Smooth muscle cell (in vitro differentiated cells): ENCODE measurements around the gene LRRC46. TPM values are rescaled to one million over a fixed set of nuclear protein-coding genes. Genes with fewer than 3 reads are reported as not detected.
A peak's percentile ranks its signal among the peaks of the same experiment; 100 is the strongest.

Experiments
- DNase-seq: peaks from one replicate; lab custom pipeline; 2025; ENCODE audit not compliant: unreplicated experiment; lab: John Stamatoyannopoulos, UW
- H2AFZ ChIP-seq: fragments of 200-600 bp; sonication (generic); 2 replicates; pipeline ENCODE4 v1.6.0; 2016; ENCODE audit warnings: antibody characterized with exemption, low read depth, mild to moderate bottlenecking
- H3F3A ChIP-seq: fragments of 200-600 bp; sonication (generic); 2 replicates; pipeline ENCODE4 v1.6.0; 2017; ENCODE audit warnings: antibody characterized with exemption, low read depth
- H3K27ac ChIP-seq: fragments of 200-600 bp; sonication (generic); 2 replicates; pipeline ENCODE4 v1.5.1; 2016; ENCODE audit warnings: low read depth, mild to moderate bottlenecking
- H3K27me3 ChIP-seq: fragments of 200-600 bp; sonication (generic); 2 replicates; pipeline ENCODE4 v1.6.1; 2016; ENCODE audit warnings: low read depth, mild to moderate bottlenecking
- H3K36me3 ChIP-seq: fragments of 200-600 bp; sonication (generic); 2 replicates; pipeline ENCODE4 v1.5.1; 2016; ENCODE audit warnings: low read depth
- H3K4me1 ChIP-seq: fragments of 200-600 bp; sonication (generic); 2 replicates; pipeline ENCODE4 v1.5.1; 2016; ENCODE audit warnings: low read depth
- H3K4me2 ChIP-seq: fragments of 200-600 bp; sonication (generic); 2 replicates; pipeline ENCODE4 v1.6.0; 2016; ENCODE audit warnings: mild to moderate bottlenecking
- H3K4me3 ChIP-seq: fragments of 200-600 bp; sonication (generic); 2 replicates; pipeline ENCODE4 v1.5.1; 2016; ENCODE audit warnings: mild to moderate bottlenecking
- H3K79me2 ChIP-seq: fragments of 200-600 bp; sonication (generic); 2 replicates; pipeline ENCODE4 v1.6.0; 2016; ENCODE audit warnings: low read depth, mild to moderate bottlenecking
- H3K9ac ChIP-seq: fragments of 200-600 bp; sonication (generic); 2 replicates; pipeline ENCODE4 v1.6.0; 2016; ENCODE audit warnings: low read depth
- H3K9me3 ChIP-seq: fragments of 200-600 bp; sonication (generic); replicated peaks from 2 replicates; pipeline ENCODE4 v1.5.1; 2016; ENCODE audit warnings: low read depth
- H4K20me1 ChIP-seq: fragments of 200-600 bp; sonication (generic); 2 replicates; pipeline ENCODE4 v1.6.0; 2016; ENCODE audit warnings: low read depth
- CTCF ChIP-seq: fragments of 200-600 bp; sonication (generic); IDR thresholded peaks from 2 replicates; pipeline ENCODE4 v1.5.1; 2017; ENCODE audit warnings: borderline replicate concordance, mild to moderate bottlenecking, antibody characterized with exemption; ENCODE audit not compliant: insufficient read depth, poor library complexity, severe bottlenecking
- WGBS: methylation state at CpG from one replicate; pipeline ENCODE4 v1.1.7; 2016; ENCODE audit warnings: low lambda C conversion rate; 5-methylcytosine and 5-hydroxymethylcytosine counted together
- polyA plus RNA-seq: library from polyadenylated mRNA; unstranded; fragments of >200 nt; fragmentation: Nextera tagmentation; extraction: Ambion mirVana; gene quantifications from 2 replicates; pipeline ENCODE4 v1.2.1, GENCODE V29; 2016
- total RNA-seq: library from RNA; depleted of rRNA; stranded (reverse); fragments of >200 nt; gene quantifications from 2 replicates; pipeline ENCODE4 v1.2.3, GENCODE V29; 2014

Gene LRRC46
- total and polyA plus RNA-seq, 2 experiments from 2014 or later: 0.26 TPM; not detected in 1

DNA sequence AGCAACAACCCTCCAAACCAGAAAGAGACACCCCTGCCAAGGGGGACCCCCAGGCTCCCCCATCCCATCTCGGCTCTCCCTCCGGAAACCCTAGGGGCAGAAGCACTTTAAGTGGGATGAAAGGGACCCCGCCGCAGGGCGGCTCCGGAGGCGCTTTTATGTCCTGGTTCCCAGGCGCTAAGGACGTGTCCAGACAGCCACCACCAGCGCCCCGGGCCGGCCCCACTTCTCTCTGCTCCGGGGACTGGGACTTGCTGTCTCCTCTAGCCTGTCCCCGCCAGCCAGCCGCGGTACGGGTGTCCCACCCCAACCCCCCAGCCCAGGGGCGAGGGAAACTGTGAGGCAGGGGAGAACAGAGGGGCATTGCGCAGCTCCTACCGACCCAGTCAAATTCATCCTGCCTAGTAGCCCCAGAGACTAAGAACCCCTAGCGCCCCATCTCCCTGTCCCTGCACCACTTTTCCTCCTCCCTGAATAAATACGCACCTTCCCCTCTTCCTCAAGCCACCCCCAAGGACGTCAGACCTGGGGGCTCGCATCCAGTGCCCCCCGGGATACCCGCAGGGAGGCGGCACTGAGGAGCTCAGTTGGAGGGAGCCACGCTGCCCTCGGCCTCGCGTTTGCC, 15.4 kb downstream of the LRRC46 start:
- Histone ChIP-seq H3K79me2 (peaks cover 47% of the 10 kb centered on the region), H3F3A (peaks cover 12% of the 10 kb centered on the region), H3K27ac (no peak overlapping the region), H3K27me3 (no peaks in the 10 kb centered on the region), H4K20me1 (peaks cover 44% of the 10 kb centered on the region), H3K4me1 (peaks cover 38% of the 10 kb centered on the region), H3K4me3 (peak overlapping the region; percentile 34), H3K36me3 (no peaks in the 10 kb centered on the region), H3K4me2 (peak overlapping the region; percentile 93), H3K9me3 (no peaks in the 10 kb centered on the region), H3K9ac (no peak overlapping the region), H2AFZ (no peak overlapping the region)
- 10% methylated on average over 24 of the region's 31 CpGs for WGBS
- TF ChIP-seq CTCF: no peak
- no peak for DNase-seq

GRCh38 chr17:47847341-47848197, 16.1 kb downstream of the LRRC46 start:
- peaks cover 8% of the 10 kb centered on the region for H3F3A ChIP-seq
- WGBS: 22% methylated on average over 68 of the region's 71 CpGs
- H4K20me1 ChIP-seq: peaks cover 44% of the 10 kb centered on the region
- TF ChIP-seq CTCF: peak; percentile 38
- peaks cover 44% of the 10 kb centered on the region for H3K4me1 ChIP-seq
- H3K36me3 ChIP-seq: no peaks in the 10 kb centered on the region
- H3K4me2 ChIP-seq: peak overlapping the region; percentile 93
- DNase-seq: no peak
- no peak overlapping the region for H3K9ac ChIP-seq
- H3K27me3 ChIP-seq: no peaks in the 10 kb centered on the region
- H3K79me2 ChIP-seq: peaks cover 47% of the 10 kb centered on the region
- H3K27ac ChIP-seq: no peak overlapping the region
- H3K9me3 ChIP-seq: no peaks in the 10 kb centered on the region
- peak overlapping the region; percentile 34 for H3K4me3 ChIP-seq
- no peak overlapping the region for H2AFZ ChIP-seq

GRCh38 chr17:47848198-47848513, 16.7 kb downstream of the LRRC46 start:
- DNase-seq: no peak
- Histone ChIP-seq H3K36me3 (no peaks in the 10 kb centered on the region), H2AFZ (no peak overlapping the region), H3K4me2 (peak overlapping the region; percentile 93), H3K9me3 (no peaks in the 10 kb centered on the region), H3K79me2 (peaks cover 47% of the 10 kb centered on the region), H3F3A (peaks cover 8% of the 10 kb centered on the region), H3K4me1 (peaks cover 44% of the 10 kb centered on the region), H4K20me1 (peaks cover 44% of the 10 kb centered on the region), H3K4me3 (peak overlapping the region; percentile 34), H3K27ac (no peak overlapping the region), H3K9ac (no peak overlapping the region), H3K27me3 (no peaks in the 10 kb centered on the region)
- 42% methylated on average over 21 of the region's 23 CpGs for WGBS
- no peak for TF ChIP-seq CTCF

DNA sequence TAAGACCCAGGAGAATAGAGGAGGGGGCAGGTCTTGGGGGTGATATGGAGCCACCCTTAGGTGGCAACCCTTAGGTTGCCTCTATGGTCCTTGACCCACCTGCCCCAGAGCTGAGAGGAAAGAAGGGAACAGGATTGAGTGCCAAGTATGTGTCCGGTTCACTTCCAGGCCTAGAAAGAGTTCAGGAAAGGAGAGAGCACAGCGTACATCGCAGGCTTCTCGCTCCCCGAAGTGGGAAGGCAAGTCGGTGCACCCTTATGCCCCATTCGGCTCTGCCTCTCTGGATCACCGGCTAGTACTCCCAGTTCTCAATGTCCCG, 18.9 kb downstream of the LRRC46 start:
- Histone ChIP-seq H3K9me3 (no peaks in the 10 kb centered on the region), H3K4me2 (peak overlapping the region; percentile 93), H3K27ac (peak overlapping the region; percentile 67), H3K4me1 (peaks cover 44% of the 10 kb centered on the region), H2AFZ (peak overlapping the region; percentile 63), H4K20me1 (peaks cover 44% of the 10 kb centered on the region), H3K4me3 (peak overlapping the region; percentile 80), H3K27me3 (no peaks in the 10 kb centered on the region), H3K9ac (peak overlapping the region; percentile 89), H3K79me2 (peaks cover 47% of the 10 kb centered on the region), H3K36me3 (no peaks in the 10 kb centered on the region), H3F3A (peaks cover 5% of the 10 kb centered on the region)
- DNase-seq: no peak
- WGBS: 18% methylated on average over 9 of the region's 9 CpGs
- TF ChIP-seq CTCF: no peak
